Putamen (tissue), 1 donor: ENCODE data around the gene STK40.

ENCODE experiments used
- DNase-seq: peaks from one replicate; pipeline ENCODE4 v3.0.0-alpha.2; 2016; ENCODE audit warnings: low spot score

Gene STK40

GRCh38 chr1:36372617-36373016 lies 13.1 kb downstream of the STK40 start:
- no peak for DNase-seq

DNA sequence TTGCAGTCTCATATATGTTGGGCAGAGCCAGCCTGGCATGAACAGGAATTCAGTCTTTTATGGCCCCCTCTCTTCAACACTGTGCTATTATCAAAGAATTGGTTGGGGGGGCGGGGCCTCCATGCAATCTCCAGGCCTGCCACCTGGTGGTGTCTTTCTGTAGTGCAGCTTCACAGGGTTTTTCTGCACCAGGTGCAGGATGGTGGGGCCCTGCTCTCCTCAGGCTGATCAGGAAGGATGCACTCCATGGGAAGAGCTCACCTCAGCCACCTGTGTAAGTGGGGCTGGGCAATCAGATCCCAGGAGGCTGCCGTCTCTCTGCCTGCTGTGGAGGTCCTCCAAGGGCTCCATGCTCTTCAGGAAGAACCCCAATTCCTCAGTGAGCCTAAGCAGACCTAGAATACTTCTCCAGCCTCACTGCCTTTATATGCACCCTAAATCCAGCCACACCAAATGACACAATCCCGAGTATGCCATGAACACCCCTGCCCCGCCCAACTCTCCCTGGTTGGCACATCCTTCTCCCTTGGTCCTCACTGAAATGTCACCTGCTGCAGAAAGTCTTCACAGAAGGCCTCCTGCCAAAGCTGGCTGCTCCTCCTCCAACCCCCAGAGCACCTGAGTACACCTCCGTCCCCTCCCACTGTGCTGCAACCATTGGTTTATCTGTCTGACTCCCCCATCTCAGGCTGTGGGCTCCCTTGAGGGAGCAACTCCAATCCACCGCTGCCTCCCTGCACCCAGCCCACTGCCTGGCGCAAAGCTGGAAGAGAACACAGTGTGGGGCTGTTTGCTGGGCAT lies 16.5 kb downstream of the STK40 start:
- no peak for DNase-seq

DNA sequence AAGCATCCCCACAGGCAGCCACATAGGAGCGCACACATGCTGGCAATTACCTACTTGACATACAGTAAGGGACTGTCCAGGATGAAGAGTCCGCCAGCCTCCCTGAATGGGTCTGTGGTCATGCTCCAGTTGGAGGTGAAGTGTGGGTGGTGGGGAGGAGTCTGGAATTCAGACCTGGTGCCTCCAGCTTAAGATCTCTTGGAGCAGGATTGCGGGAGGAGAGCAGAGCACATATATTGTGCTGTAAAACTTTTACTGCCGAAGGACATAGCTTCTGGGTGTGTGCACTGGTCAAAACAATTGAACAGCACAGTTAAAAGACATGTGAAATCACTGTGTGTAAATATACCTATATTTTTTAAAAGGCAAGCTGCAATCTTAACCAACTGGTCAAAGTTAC lies 17.9 kb downstream of the STK40 start:
- DNase-seq: no peak

DNA sequence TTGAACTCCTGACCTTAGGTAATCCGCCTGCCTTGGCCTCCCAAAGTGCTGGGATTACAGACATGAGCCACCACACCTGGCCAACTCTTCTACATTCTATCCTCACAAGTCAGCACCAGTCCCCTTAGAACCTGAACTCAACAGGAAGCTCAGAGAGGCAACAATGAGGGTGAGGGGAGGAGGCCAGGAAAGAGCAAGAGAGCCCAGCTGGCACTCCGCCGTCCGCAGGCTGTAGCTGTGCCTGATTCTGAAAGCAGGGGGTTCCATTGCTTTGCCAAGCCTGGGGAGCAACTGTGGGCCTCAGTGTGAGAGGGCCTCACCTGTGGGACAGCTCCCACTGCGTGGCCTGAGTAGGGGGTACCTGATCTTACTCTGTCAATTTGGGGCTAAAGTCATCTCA lies 18.7 kb downstream of the STK40 start:
- no peak for DNase-seq

GRCh38 chr1:36366091-36366661 lies 19.5 kb downstream of the STK40 start:
- peak; percentile 59 for DNase-seq

GRCh38 chr1:36365381-36365780 lies 20.3 kb downstream of the STK40 start:
- no peak for DNase-seq

DNA sequence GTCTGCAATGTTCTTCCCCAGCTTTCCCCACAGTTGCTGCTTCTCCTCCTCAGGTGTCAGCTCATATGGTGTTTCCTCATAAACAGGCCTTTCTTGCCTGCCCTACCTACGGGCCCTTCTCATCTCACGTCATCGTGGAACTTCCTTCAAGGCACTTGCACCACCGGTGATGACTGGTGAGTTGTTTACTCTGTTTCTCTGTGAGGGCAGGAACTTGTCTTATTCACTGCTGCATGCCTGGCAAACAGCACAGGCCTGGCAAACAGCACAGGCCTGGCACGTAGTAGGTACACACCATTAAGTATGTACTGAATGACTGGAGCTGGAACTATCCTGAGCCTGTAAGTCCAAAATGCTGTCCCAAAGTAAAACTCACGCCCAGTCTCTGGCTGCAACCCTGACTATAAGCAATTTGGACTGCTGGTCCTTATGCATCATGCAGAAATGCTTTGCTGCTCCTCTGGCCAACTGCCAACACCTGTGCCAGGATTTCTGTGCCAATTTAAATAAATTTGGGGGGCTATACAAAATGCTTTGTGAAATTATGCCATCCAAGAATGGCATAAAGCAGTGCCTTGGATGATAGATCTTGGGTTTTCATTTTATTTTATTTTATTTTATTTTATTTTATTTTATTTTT lies 25.7 kb downstream of the STK40 start:
- DNase-seq: no peak

- DNase-seq: no peak
Observed at GRCh38 chr1:36359383-36359782, 26.3 kb downstream of the STK40 start.

- no peak for DNase-seq
Observed at GRCh38 chr1:36358514-36359084, 27.1 kb downstream of the STK40 start.

DNA sequence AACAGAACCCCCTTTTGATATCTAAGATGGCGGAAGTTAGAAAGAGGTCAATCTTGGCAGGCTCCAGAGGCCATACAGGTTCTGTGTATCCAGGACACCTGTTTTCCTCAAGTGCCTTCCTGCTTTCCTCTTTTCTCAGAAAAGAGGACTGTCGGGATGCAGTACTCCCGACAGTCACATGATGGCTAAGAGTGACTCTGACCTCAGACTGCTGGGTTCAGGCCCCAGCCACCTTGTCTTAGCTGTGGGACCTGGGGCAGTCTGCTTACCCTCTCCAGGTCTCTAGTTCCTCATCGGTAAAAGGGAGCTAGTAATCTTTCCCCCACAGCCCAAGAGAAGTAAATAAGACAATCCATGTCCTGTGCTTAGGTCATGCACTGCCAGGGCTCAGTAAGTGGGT lies 29.9 kb downstream of the STK40 start:
- DNase-seq: no peak

DNA sequence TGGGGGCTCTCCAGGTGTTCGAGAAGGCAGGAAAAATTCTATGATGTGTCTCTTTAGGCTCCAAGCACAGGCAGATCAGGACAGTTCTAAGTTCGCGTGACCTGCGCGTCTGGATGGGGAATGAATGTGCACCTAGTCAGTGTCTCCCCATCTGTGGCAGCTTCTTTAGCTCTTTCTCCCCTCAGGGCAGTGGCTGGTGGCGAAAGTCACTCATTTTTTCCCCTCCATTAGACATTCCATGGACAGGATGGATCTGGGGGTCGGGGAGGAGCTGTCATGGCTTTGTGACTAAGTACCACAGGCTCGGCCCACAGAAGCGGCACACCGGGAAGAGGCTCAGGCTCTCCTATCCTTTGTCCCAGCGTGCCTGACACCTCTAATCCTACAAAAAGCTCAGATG lies 31.2 kb downstream of the STK40 start:
- DNase-seq: no peak

DNA sequence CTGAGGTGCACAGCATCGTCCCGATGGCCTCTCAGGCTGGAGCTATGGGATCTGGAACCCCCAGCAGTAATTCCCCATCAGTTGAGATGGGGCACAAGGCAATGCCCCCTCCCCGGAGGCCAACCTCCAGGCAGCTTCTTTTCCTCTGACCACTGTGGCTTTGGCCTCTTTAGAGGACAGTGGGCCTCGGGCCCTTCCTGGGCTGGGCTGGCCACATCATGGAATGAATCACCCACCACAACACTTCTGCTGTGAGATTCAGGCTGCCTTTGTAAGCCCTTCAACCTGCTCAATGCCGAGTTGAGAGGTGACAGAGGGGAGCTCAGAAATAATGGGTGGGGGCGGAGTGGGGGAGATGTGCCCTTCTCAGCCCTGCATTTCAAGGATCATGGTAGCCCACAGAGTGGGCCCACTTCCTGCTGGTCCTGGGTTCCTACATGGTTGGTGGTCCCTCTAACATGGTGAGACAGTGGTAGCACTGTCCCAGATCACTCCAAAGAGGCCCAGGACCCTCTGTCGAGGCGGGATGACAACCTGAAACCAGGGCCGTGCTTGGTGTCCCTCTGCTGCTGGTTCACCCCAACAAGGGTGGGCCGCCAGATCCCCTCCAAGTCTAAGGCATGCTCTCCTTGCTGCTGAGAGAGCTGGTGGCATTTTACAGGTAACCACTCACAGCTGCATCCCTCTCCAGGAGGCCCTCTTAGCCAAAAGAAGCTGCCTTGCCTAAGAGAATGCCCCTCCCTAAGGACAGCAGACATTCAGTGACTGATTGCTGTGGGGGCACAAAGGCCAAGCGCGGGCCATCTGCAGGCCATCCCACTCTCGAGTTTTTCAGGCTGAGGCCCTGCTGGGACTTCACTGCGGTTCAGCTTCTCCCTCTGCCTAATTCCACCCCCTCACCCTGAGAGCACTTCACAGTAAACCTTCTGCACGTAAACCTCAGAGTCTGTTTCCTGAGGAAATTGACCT lies 32.5 kb downstream of the STK40 start:
- no peak for DNase-seq

DNA sequence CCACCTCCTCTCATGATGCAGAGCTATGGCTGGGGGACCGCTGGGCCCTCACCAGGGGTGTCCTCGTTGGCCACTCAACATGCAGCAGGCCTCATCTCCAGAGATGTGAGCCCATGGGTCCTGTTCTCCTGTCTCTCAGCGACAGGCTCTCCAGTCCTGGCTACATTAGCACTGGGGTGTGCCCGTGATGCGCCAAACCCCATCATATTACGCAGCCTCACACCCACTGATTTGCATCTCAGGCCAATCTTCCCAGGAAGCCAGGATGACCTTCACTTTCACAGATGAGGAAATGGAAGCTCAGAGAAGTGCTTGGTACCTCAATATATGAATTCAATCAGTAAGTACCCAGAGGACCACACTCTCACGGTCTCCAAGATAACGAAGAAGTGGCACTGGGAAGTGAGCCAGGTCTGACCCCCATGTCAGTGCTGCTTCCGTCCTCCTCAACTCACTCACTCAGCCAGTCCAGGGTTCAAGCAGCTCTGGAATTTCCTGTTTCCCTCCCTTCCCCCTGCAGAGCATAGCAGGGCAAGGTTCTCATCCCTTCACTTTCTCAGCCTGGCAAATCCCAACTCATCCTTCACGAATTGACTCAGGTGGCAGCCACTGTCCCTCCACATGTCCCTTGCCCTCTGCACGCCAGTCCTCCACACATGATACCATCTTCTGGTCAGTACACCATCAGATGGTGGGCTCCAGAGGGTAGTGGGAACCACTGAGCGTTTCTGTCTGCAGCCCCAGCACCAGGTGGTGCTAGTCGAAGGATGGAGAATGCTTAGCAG lies 33.4 kb downstream of the STK40 start:
- no peak for DNase-seq

- no peak for DNase-seq
Observed at GRCh38 chr1:36351227-36351977, 34.3 kb downstream of the STK40 start.

DNA sequence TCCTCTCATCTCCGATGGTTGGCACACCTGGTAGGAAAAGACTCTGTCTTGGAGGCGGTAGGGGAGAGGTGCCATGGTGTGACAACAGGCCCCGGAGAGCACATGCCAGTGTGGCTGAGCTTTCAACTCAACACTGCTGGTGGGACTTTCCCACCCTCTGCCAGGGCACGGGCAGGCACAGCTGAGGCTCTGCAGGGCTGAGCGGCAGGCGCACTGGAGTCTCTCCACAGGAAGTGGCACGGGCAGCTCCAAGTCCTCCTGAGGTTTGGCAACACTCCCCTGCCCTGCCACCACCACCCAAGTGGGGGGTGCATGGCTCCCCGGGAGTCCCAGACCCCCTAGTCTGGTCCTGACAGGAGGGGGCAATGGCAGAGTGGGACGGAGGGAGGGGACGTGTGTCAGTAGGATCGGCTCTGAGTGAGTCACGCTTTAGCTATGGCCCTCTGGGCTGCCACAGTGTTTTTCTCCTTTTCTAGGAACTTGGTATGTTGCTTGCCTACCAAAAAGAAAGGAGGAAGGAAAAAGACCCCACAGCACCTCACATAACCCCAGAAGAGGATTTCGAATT lies 35.0 kb downstream of the STK40 start:
- DNase-seq: no peak

- no peak for DNase-seq
Observed at GRCh38 chr1:36349839-36350238, 35.9 kb downstream of the STK40 start.

DNA sequence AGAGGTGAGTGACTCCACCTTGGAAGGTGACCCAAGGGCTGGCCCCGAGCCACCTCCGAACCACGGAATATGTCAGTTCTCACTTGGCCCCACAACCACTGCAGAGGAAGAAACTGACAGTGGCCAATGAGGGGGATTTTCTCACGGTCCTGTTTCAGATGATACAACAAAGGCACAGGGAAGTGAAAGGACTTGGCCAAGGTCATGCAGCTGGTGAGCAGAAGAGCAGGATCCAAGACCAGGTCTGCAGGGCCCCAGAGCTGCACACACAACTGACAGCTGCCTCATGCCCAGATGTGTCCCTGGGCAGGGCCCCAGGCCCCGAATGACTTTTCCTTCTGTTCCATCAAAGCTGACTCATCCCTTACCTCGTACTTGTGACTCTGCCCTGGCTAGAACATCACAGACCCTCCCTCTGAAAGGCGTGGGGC lies 36.5 kb downstream of the STK40 start:
- DNase-seq: no peak

- no peak for DNase-seq
Observed at GRCh38 chr1:36346741-36347370, 38.9 kb downstream of the STK40 start.

- no peak for DNase-seq
Observed at GRCh38 chr1:36345353-36345752, 40.4 kb downstream of the STK40 start.

DNA sequence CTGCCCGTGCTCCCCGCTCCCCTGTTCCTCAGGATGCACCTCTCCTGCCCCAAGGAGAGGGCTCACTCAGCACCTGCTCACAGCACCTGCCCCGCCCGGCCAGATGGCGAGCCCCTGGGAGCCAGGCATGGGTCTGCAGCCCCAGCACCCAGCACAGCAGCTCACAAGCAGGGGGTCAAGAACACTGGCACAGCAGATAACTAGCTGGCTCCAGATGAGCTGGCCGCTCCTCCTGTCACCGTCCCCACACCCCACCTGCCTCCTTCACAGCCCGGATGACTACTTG lies 41.4 kb downstream of the STK40 start:
- DNase-seq: no peak
